Activated CD4-positive, alpha-beta T cell treated with anti-CD3 and anti-CD28 coated beads, Interleukin-10, Interleukin-2, amounts not matched to agents 100 ng/mL and 50 ng/mL, durations not matched to agents 16 hours and 8 hours (primary cell): ENCODE data around the gene PLXNA1.
A peak's percentile ranks its signal among the peaks of the same experiment; 100 is the strongest.

Source experiments
- DNase-seq: peaks from one replicate; pipeline ENCODE4 v3.0.0-alpha.2; 2020

The PLXNA1 gene

DNA sequence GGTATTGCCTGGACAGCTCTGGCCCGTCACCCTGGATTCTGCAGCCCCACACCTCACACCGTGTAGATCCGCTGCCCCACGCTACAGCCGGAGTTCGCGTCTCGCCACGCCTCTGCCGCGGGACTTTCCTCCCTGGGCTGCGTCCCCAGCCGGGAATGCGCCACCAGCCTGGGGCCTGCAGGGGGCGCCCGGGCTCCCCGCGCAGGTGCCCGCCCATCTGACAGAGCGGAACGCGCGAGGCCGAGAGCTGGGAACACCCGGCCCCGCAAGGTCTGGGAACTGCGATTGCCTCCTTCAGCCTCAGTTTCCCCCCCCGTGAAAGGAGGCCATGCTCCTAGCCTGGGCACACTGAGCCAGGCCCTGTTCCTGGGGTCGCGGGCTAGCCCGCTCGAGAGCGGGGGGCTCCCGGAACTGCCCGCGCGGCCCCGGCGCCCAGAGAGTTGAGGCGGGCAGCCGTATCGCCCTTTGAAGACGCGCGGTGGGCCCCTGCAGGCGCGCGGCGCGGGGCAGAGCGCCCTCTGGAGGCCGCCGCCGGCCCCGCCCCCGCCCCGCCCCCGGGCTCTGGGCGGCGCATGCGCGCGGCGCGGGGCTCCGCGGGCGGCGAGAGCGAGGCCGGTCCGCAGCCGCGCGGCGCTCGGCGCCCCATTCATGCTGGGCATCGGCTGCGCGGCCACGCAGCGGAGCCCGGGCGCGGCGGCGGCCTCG, at the start of gene PLXNA1:
PLXNA1 (plus strand) TSS at position 645 of the 705 bp plus-strand sequence. CDS start 5,479 bp downstream, outside the sequence.
- DNase-seq: peak; percentile 89

DNA sequence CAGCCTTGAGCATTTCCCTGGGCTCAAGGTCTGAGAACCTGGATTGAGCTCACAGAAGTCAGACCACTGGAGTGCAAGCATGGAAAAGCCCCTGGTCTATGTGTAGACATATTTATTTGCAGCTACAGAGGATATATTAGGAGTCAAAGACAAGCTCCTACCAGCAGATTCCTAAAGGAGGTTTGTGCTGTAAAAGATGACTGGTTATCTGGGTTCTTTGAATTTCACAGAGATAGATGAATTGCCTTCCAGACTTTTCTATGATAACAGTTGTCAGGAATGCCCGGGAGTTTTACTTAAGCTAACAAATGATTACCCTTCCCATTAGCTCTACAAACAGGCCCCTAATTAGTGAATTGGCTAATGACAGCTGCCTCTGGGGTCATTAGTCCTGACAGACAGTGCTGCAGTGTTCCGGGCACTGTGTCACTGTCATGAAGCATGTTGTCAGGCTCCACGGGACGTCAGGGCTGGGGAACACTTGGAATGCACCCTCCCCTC, 48.8 kb upstream of the PLXNA1 start:
- DNase-seq: no peak

DNA sequence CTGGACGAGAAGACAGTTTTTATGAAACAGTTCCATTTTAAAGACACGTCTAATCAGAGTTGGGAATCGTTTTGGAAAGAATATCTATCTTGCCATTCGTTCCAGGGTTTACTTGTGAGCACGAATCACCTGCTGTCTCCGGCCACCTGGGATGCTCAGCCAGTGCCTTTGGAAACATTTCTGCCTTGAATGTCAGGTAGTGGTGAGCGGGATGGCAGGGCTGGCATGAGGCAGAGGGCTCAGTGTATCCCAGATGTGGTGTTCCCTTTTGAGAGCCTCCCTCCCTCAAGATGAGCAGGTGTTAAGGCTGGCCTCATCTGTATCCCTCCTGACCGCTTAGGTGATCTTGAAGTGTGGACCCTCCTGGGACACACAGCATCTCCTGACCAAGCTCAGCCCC, 47.9 kb upstream of the PLXNA1 start:
- DNase-seq: no peak

DNA sequence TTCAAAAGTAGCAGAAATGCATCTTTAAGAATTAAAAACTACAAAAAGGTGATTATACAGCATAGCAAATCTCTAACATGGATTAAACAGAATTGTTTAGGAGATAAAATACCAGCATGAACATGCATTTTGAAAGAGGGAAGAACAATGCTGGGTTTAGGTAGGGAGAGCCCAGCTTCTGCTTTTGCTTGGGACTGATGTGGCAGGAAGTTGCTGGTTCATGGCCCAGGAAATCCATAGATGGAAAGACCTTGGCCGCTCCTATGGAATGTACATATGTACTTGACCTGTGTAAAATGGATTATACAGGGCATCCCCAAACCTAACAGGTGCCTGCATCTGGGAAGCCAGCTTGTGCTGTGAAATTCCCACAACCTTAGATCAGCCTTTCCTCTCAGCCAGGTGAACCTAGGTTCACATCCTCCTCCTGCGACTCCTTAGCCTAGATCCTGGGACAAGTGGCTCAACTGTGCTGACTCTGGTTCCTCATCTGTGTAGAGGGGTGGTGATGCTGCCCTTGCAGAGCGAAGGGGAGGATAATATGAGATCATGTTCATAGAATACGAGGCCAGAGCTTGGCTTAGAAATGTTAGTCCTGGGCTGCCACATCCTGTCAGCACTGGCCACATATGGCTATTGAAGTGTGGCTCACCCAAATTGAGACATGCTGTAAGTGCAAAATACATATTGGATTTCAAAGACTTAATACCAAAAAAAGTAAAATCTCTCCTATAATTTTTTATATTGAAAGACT, 47.0 kb upstream of the PLXNA1 start:
- DNase-seq: no peak

DNA sequence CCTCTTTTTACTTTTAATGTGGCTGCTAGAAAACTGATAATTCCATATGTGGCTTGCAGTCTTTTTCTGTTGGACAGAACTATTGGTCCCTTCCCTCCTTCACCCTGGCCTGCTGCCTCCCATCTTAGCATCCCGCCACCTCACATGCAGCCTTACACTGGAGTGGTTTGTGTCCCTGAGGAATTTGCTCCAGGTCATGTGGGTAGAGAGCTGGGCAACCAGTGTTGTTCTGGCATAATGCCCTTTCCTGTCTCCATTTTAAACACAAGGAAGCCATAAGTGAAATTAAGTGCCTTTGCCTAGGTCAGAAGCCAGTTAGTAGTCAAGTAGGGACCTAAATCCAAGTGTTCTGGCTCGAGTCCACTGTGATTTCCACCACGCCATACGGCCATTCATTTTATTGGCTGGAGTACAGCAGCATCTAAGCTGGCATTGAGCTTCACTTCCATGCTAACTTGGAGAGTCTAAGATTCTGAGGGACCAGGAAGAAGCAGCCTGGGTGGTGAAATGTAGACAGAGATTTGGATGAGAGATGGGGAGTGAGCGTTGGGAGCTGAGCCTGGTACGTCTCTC, 46.0 kb upstream of the PLXNA1 start:
- no peak for DNase-seq

DNA sequence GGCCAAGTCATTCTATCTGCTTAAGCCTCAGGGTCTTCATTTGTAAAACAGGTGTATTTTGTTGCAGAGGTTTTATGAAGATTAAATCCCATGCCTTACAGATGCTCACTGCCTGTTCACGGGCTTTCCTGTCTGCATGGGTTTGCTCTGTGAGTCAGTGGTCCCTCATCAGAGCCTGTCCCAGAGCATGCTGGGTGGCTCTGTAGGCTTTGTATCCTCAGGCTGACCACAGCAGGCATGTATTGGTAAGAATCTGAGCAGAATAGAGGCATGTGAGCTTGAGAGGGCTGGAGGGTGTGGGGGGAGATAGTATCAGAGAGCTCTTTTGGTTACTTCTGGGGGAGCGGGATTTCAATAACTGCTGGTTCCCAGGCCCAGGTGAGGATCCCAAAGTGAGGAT, 45.4 kb upstream of the PLXNA1 start:
- DNase-seq: no peak

DNA sequence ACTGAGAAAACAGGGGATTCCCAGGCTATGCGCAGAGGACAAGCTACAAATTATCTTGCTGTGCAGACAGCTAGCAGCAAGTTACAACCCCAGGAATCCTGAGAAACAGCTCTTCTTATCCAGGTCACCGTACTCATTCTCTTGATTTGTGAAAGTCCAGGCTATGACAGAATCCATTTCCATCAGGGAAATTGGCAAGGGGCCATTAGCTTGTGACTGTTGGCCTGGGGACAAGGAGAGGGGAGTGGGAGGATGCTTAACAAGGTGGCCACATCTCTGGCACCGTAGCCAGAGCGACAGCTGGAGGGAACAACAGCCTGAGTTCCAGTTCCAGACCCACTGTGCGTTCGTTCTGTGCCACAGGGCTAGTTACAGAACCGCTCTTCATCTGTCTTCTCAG, 44.9 kb upstream of the PLXNA1 start:
- no peak for DNase-seq

DNA sequence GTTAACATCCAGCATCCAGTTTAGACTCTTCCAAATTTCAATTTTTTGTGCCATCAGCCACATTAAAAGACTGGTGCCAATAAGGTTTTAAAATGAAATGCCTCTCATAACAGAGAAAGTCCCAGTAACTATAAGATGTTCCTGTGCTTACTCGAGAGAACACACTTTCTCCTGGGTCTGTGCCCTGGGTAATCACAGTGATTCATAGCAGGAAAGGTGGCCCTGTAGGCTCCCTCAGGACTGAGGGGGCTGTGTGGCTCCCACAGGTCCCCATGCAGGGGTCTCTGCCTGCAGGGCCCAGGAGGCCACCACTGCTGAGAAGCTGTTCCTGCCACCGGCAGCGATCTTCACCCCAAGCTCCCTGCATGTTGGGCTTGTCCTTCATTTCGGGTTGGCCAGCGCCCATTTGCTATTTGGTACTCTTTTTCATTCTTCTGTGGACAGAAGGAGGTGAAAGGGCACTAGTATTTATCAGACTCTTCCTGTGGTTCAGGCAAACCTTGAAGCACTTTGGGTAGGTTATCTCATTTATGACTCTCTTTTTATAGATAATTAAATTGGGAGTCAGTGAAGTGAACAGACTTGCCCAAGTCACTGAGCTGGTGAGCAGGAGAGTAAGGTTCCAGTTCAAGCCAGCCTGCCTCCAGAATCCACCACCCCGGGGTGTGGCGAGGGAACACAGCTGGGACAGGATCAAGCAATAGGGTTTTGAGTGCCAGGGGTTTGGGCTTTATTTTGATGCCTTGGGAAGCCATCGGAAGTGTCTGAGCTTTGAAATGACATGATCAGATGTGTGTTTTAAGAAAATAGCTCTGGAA, 44.2 kb upstream of the PLXNA1 start:
- no peak for DNase-seq

DNA sequence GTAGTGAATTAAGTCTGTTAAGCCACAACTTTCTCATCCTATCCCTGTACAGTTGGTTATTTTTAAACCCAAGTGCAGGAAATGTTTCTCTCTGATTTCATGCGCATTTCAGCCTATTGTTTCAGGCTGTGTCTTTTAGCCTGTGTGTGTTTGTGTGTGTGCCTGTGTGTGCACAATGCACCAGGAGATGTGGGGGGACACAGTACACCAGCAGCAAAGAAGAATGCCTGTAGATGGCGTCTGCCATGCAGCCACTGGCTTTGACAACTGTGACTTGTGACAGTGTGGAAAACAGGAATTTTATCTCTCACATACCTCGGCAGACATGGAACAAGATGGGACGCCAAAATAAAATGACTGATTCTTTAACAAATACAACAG, 43.6 kb upstream of the PLXNA1 start:
- no peak for DNase-seq

DNA sequence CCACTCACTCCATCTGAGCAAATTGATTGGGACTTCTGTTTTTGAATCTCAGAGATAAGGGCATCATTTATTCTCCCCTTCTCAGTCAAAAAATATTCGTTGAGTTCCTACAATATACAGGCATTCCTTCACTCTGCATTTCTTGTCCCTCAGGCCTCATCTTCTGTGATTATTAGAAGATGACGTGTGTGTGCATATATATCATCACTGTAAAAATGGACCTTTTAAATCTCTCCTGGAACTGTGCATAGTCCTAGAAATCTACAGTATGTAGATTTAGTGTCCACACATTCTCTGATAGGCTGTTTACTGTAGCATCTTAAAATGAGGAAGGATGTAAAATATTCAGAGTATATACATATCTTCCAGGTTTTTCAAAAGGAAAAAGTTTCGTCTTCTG, 43.2 kb upstream of the PLXNA1 start:
- no peak for DNase-seq

DNA sequence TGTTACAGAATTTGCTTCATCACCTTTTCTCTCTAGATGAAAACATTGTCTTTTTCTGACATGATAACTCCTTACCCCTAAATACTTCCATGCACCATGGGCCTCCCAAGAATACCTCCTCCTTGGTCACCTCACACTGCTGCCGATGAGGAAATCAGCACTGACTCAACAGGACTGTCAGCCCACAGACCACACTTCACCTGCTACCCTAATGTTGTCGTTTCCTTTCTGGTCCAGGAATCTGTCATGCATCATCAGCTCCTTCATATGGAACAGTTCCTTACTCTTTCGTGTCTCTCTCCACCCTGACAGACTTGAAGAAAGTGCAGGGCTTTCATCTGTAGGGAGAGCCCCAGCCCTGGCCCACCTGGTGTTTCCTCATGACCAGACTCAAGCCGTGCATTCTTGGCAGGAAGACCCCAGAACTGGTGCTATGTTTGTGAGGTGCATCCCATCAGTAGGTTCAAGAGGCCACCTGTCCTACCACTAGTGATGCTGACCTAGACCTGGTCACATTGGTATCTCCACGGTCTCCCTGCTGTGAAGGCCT, 41.1 kb upstream of the PLXNA1 start:
- peak; percentile 13 for DNase-seq

DNA sequence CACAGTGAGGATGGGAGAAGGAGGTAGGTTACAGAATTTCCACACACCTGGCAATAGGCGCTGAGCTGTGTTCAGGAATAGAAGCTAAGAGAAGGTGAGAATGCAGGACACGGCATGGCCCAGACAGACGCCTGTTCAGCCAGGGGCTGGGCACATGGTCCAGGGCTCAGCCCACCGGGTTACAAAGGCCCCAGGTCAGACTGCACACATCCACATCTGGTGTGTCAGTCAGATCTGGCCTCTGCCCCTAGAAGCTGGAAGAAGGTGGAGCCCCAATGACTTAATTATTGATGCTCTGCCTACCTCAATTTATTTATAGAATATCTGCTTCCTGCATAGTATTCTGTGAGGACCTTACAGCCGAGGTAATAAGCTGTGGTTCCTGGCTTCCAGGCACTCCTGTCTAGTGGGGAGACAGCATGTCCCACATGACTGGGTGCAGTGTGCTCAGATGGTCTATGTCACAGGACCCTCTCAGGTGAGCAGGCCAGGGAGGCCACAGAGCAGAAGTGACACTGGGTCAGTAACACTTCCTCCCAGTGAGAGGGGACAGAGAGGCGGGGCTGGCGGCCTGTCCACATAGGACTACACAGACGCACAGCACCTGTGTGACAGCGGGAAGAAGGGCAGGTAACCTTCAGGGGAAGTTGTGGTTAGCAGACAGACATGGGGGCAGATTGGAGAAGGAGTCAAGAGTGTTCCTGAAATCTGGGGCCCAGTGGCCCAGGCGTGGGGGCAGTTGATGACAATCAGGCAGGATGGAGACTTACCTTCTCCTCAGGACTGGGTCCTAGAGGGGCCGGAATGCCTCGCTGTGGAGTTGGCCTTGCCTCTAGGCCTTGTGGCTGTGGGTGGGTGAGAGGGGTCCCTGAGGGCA, 38.6 kb upstream of the PLXNA1 start:
- no peak for DNase-seq

DNA sequence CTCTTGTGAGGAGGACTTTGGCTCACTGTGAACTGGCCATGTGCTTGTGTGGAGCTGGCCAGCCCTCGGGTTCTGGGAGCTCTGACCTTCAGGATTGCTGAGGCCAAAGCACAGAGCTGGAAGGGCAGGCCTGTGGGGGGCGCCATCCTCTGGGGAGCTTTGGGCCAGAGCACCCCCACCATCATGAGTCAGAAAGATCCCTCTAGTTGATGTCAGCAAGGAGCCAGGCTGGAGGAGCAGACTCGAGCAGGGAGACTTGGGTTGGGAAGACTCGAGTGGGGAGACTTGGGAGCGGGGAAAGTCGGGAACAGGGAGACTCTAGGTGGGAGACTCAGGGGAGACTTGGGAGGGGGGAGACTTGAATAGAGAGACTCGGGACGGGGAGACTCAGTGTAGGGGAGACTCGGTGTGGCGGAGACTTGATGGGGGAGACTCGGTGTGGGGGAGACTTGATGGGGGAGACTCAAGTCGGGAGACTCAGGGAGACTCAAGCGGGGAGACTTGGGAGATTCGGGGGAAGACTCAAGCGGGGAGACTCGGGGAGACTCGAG, 37.7 kb upstream of the PLXNA1 start:
- no peak for DNase-seq

DNA sequence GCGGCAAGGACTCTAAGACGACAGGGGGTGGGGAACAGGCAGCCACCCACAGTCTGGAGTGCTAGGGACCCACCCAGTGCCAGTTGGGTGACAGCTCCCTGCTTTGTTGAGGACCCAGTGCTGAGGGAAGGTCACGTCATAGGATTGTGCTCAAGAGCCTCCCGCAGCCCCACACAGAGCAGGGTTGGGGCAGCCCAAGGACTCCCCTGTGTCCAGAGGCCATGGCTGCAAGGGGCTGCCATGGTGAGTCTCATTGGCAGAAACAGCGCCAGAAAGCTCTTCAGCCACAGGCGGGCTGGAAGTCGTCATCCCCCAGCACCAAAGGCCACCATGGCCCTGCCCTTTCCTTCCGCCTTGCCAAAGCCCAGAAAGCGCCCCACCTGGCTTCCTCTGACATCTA, 37.0 kb upstream of the PLXNA1 start:
- DNase-seq: no peak

DNA sequence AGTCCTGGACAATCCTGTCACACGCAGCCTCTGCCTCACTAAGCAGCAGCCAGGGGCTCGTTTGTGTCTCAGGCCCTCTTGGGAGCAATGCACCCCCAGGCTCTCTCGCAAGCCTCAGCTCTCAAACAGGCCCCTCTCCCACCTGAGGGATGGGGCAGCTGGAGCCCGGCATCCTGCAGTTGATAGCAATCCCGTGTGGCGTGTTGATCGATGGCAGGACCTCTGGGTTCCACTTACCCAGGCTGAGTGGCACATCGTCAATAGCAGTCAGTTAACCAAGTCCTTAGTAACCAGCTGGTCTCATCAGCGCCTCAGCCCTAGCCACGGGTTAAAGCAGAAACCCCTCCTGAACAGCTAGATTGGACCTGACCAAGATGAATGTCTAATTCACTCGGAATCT, 36.5 kb upstream of the PLXNA1 start:
- DNase-seq: no peak

DNA sequence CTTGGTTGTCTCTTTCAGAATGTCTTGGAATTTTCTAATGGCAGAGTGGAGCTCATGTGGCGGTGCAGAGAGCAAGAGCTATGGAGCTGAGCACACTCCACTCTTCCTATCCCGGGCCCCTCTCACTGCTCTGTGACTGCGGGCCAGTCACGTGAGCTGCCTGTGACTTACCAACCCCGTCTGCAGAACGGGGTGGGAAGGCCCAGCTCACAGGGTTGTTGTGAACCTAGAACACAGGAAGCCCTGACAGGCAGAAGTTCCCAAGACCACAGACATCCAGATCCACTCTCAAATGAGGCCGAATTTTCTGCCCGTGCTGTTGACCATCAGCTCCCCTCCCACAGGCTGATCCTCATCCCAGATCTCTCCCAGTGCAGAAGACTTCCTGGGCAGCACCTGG, 35.5 kb upstream of the PLXNA1 start:
- no peak for DNase-seq

DNA sequence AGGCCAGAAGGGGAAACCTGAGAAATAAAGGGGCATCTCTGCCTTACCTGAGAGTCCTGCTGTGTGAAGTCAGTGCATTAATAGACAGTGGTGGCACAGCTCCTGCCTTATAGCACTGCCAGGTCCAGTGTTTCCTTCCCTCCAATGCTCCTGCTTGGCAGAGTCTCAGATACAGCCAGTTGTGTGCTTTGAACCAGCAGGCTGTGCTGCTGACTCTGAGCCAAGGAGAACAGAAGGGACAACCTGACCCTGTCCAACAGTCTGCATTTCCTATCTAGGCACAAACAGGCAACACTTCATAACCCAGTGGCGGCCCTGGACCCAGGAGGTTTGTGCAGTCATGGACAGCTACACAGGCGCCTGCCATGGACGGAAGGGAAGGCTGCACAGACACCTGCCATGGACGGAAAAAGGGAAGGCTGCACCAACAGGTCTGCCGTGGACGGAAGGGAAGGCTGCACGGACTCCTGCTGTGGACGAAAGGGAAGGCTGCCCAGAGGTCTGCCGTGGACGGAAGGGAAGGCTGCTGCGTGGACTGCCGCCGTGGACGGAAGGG, 33.9 kb upstream of the PLXNA1 start:
- no peak for DNase-seq

DNA sequence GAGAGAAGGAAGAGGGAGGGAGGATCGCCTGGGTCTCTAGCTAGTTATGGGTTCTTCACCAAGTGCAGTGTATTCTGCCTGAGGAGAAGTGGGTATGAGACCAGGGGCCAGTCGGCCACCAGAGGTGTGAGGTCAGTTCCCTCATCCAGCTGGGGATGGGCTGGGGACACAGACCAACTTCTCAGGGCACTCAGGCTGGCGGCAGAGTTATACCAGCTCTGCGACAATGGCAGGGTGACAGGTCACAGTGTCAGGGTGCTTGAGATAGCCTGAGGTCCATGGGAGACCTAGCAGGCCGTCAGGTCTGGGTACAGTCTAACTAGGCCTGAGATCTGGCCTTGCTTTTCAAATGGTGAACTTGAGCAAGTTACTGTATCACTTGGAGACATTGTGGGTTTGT, 31.4 kb upstream of the PLXNA1 start:
- no peak for DNase-seq

DNA sequence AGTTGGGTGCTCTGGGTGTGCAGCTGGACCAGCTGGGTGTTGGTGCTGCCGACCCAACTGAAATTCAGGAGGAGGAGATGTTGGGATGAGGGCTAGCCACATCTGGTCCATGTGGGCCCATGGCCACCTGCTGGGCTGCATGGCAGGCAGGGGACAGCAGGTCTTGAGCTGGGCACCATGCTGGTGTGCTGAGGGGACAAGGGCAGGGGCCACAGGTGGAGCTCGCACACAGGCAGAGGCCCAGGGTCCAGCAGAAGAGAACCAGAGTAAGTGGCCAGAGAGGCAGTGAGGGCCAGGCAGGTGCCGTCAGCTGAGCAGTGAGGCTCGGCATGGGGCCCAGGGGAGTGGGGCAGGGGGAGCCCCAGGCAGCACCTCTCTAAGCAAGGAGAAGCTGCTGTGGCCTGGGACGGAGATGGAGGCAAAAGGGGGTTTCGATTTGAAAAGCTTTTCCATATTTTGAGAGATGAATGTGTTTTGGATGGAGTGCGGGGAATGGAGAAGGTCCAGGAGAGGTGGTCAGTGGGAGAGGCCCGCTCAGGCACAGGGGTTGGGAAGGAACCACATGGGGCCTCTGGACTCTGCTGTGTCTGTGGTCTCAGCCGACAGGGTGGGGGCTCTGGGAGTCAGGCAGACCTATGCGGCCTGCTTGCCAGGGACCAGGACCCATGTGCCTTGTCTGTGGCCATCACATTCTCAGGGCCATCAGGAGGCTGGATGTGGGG, 30.5 kb upstream of the PLXNA1 start:
- DNase-seq: no peak

DNA sequence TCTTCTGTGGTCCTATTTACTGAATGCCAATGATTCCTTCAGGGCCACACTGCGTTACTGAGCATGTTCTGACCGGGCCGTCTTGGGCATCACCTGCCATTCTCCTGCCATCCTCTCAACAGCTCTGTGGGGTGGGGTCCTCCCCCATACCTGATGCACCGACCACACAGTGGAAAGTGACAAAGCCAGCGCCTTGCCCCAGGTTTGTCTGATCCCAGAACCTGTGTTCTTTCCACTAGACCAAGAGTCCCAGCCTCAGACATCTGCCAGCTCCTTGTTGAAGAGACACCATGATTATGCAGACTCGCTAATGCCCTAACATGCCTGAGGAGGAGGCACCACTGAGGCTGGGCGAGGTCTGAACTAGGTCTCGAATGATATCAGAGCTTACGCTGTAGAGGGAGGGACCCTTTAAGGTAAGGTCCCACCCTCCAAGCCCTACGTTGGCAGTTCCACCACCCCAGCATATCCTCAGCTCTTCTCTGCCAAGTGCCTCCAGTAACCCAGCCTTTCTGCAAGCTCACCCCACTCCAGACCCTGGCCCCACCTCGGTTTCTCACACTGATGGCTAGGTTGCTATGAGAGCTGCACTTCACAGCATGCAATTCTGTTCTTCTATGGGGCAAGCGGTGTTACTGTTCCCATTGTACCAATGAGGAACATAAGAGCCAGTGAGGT, 29.8 kb upstream of the PLXNA1 start:
- no peak for DNase-seq
